ENCODE measurements around the gene BMPR1A. TPM values are rescaled to one million over a fixed set of nuclear protein-coding genes. Genes with fewer than 3 reads are reported as not detected.

The BMPR1A gene
- total and polyA plus RNA-seq, 2 of the 13 experiments (the other 11 are each of a cell fraction or from before 2014, with no cell fraction given): 17.8 to 44.2 TPM

GRCh38 chr10:86815035-86815617, 58.7 kb downstream of the BMPR1A start:
- intact Hi-C loops (cut with micrococcal nuclease; ENCODE audit: unreplicated experiment): no loop called here
- in situ Hi-C loops (cut with HindIII; ENCODE audit: extremely low pct_ligation_motif_present, low pct_unique_long_range_greater_than_20kb): no loop called here
- POLR2A ChIA-PET: no interaction called here
- peaks cover 0 to 5% of the 10 kb centered on the region in 2 experiments; a peak in 2 of 5 replicates for H3K36me3 ChIP-seq (replicated peaks in 1 of 2; ENCODE audit: control insufficient read depth in 1 of 2, insufficient read depth in 2 of 2, low read length in 2 of 2)
- H3K27ac ChIP-seq (ENCODE audit: extremely low read length, insufficient read depth, low read length): no peak overlapping the region
- CTCF ChIA-PET (ENCODE audit: low intra/inter-chr PET ratio, low total read pairs): no interaction called here
- H3K79me2 ChIP-seq (ENCODE audit: insufficient read depth, low read length): peaks cover 60% of the 10 kb centered on the region
- no TSS peak for BruUV-seq (replicated peaks)
- H4K20me1 ChIP-seq (ENCODE audit: insufficient read depth, low read length): no peaks in the 10 kb centered on the region; the same call in 1 of the 2 replicates
- H3K4me3 ChIP-seq (replicated peaks in 1 of 3; ENCODE audit: insufficient read depth in 1 of 3, low read depth in 2 of 3, low read length in 3 of 3): no peak overlapping the region
- H3K9ac ChIP-seq (ENCODE audit: insufficient read depth, low read depth, low read length): no peak overlapping the region
- H3K27me3 ChIP-seq (ENCODE audit: control insufficient read depth in 1 of 2, insufficient read depth in 2 of 2, low read length in 2 of 2): no peaks in the 10 kb centered on the region
- ATAC-seq: no peak
- no peak for FAIRE-seq
- no peak for TF ChIP-seq ZEB1 (IDR thresholded peaks at IDR 0.05; ENCODE audit: insufficient replicate concordance, low read depth)
- no peak for TF ChIP-seq ATAD3A (CRISPR knock-in tag; IDR thresholded peaks at IDR 0.05)
- TF ChIP-seq AHR (CRISPR knock-in tag; IDR thresholded peaks at IDR 0.05): no peak
- no peak for TF ChIP-seq PHF21A (CRISPR knock-in tag; IDR thresholded peaks at IDR 0.05)
- TF ChIP-seq NR3C1 (CRISPR knock-in tag; IDR thresholded peaks at IDR 0.05): no peak
- TF ChIP-seq, protein P1, sequence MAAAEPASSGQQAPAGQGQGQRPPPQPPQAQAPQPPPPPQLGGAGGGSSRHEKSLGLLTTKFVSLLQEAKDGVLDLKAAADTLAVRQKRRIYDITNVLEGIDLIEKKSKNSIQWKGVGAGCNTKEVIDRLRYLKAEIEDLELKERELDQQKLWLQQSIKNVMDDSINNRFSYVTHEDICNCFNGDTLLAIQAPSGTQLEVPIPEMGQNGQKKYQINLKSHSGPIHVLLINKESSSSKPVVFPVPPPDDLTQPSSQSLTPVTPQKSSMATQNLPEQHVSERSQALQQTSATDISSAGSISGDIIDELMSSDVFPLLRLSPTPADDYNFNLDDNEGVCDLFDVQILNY (CRISPR knock-in tag; conservative IDR thresholded peaks at IDR 0.05): no peak
- TF ChIP-seq, protein P2, sequence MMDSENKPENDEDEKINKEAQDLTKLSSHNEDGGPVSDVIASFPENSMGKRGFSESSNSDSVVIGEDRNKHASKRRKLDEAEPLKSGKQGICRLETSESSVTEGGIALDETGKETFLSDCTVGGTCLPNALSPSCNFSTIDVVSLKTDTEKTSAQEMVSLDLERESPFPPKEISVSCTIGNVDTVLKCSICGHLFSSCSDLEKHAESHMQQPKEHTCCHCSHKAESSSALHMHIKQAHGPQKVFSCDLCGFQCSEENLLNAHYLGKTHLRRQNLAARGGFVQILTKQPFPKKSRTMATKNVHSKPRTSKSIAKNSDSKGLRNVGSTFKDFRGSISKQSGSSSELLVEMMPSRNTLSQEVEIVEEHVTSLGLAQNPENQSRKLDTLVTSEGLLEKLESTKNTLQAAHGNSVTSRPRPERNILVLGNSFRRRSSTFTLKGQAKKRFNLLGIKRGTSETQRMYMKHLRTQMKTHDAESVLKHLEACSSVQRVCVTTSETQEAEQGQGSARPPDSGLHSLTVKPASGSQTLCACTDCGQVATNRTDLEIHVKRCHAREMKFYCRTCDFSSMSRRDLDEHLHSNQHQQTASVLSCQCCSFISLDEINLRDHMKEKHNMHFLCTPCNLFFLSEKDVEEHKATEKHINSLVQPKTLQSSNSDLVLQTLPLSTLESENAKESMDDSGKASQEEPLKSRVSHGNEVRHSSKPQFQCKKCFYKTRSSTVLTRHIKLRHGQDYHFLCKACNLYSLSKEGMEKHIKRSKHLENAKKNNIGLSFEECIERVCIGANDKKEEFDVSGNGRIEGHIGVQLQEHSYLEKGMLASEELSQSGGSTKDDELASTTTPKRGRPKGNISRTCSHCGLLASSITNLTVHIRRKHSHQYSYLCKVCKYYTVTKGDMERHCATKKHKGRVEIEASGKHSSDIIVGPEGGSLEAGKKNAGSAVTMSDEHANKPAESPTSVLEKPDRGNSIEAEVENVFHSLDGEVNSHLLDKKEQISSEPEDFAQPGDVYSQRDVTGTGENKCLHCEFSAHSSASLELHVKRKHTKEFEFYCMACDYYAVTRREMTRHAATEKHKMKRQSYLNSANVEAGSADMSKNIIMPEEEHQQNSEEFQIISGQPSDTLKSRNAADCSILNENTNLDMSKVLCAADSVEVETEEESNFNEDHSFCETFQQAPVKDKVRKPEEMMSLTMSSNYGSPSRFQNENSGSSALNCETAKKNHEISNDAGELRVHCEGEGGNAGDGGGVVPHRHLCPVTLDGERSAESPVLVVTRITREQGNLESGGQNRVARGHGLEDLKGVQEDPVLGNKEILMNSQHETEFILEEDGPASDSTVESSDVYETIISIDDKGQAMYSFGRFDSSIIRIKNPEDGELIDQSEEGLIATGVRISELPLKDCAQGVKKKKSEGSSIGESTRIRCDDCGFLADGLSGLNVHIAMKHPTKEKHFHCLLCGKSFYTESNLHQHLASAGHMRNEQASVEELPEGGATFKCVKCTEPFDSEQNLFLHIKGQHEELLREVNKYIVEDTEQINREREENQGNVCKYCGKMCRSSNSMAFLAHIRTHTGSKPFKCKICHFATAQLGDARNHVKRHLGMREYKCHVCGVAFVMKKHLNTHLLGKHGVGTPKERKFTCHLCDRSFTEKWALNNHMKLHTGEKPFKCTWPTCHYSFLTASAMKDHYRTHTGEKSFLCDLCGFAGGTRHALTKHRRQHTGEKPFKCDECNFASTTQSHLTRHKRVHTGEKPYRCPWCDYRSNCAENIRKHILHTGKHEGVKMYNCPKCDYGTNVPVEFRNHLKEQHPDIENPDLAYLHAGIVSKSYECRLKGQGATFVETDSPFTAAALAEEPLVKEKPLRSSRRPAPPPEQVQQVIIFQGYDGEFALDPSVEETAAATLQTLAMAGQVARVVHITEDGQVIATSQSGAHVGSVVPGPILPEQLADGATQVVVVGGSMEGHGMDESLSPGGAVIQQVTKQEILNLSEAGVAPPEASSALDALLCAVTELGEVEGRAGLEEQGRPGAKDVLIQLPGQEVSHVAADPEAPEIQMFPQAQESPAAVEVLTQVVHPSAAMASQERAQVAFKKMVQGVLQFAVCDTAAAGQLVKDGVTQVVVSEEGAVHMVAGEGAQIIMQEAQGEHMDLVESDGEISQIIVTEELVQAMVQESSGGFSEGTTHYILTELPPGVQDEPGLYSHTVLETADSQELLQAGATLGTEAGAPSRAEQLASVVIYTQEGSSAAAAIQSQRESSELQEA (CRISPR knock-in tag; IDR thresholded peaks at IDR 0.05; ENCODE audit: not compliant biosample characterization): no peak
- TF ChIP-seq PITX1 (CRISPR knock-in tag; IDR thresholded peaks at IDR 0.05): no peak
- no peak for TF ChIP-seq ZBTB38 (CRISPR knock-in tag; IDR thresholded peaks at IDR 0.05)
- no peak for TF ChIP-seq NFE2 (CRISPR knock-in tag; IDR thresholded peaks at IDR 0.05)
- no peak for TF ChIP-seq ZNF792 (CRISPR knock-in tag; IDR thresholded peaks at IDR 0.05)
- TF ChIP-seq ERF (CRISPR knock-in tag; IDR thresholded peaks at IDR 0.05): no peak
- no peak for TF ChIP-seq KAT2B (IDR thresholded peaks at IDR 0.05; ENCODE audit: borderline replicate concordance, low read depth, low read length)
- no peak for TF ChIP-seq PAX8 (CRISPR knock-in tag; IDR thresholded peaks at IDR 0.05; ENCODE audit: borderline replicate concordance)
- TF ChIP-seq MXD4 (CRISPR knock-in tag; IDR thresholded peaks at IDR 0.05): no peak
- H2AFZ ChIP-seq (ENCODE audit: low read length): no peak overlapping the region
- no peak for DNase-seq (ENCODE audit: low spot score)
- WGBS (ENCODE audit: low lambda C conversion rate): 96% methylated on average over 4 of the region's 4 CpGs
- no peaks in the 10 kb centered on the region for H3K9me3 ChIP-seq (ENCODE audit: low read length)
- no peaks in the 10 kb centered on the region for H3K4me1 ChIP-seq (ENCODE audit: insufficient read depth, low read length)
- no peak overlapping the region for H3K4me2 ChIP-seq (ENCODE audit: low read depth, low read length)

Measured in HepG2 (cell line).